B cell (primary cell): ENCODE measurements around the gene ADGRV1.

ENCODE experiments used
- EZH2 ChIP-seq: IDR thresholded peaks from 2 replicates; pipeline ENCODE4 v1.6.1; 2012; ENCODE audit warnings: borderline replicate concordance, low read depth, mild to moderate bottlenecking, moderate library complexity, low read length; ENCODE audit not compliant: insufficient read depth, poor library complexity, severe bottlenecking
- TF ChIP-seq, protein P1 (sequence below): fragments of 200-600 bp; IDR thresholded peaks from one replicate; pipeline ENCODE4 v1.8.0; 2022; ENCODE audit warnings: antibody characterized with exemption, mild to moderate bottlenecking

DNA sequence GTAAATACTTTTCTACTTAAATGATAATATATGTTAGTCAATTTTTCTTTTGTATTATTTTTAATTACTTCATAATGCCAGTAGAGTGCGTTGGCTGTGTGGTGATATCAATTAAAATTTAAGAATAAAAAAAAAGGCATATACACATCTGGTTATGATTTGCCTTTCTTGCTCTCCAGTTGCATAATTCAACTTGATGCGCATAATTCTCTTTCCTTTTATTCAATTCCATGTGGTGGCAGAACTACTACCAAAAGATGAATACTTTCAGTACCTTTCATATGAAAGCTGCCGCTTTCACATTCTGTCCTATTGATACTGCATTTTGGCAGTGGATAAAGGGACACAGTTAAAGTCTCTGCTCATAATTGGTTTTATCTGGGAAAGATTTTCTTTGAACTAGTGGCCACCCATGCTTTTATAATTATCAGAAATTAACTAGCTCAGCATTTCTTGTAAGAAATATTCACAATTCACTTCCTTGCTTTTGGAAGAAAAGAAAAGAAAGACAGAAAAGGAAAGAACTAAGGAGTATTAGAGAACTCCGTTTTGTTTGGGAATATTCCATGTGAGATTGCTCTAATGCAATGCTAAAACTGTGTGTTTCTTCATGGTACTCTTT lies 12.3 kb upstream of the ADGRV1 start:
- TF ChIP-seq, protein P1, sequence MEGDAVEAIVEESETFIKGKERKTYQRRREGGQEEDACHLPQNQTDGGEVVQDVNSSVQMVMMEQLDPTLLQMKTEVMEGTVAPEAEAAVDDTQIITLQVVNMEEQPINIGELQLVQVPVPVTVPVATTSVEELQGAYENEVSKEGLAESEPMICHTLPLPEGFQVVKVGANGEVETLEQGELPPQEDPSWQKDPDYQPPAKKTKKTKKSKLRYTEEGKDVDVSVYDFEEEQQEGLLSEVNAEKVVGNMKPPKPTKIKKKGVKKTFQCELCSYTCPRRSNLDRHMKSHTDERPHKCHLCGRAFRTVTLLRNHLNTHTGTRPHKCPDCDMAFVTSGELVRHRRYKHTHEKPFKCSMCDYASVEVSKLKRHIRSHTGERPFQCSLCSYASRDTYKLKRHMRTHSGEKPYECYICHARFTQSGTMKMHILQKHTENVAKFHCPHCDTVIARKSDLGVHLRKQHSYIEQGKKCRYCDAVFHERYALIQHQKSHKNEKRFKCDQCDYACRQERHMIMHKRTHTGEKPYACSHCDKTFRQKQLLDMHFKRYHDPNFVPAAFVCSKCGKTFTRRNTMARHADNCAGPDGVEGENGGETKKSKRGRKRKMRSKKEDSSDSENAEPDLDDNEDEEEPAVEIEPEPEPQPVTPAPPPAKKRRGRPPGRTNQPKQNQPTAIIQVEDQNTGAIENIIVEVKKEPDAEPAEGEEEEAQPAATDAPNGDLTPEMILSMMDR, result no peak
- TF ChIP-seq EZH2, result no peak
